Pulmonary artery endothelial cell (primary cell): ENCODE results near the gene IMPA2. TPM values are rescaled to one million over a fixed set of nuclear protein-coding genes. Genes with fewer than 3 reads are reported as not detected.
A peak's percentile ranks its signal among the peaks of the same experiment; 100 is the strongest.

Source experiments
- DNase-seq: peaks from one replicate; pipeline ENCODE4 v3.0.0-alpha.2; 2011; ENCODE audit warnings: low read depth, low spot score
- total RNA-seq: library from RNA; depleted of rRNA; stranded (reverse); fragments of >200 nt; gene quantifications from 2 replicates; pipeline ENCODE4 v1.2.3, GENCODE V29; 2014

IMPA2 gene
- total RNA-seq, 1 donor from 2014 or later: 6.7 TPM

- DNase-seq: no peak
These were observed 8.7 kb downstream of the IMPA2 start for GRCh38 chr18:11989966-11990380.

GRCh38 chr18:11990539-11990938 is 9.2 kb downstream of the IMPA2 start:
- no peak for DNase-seq

DNA sequence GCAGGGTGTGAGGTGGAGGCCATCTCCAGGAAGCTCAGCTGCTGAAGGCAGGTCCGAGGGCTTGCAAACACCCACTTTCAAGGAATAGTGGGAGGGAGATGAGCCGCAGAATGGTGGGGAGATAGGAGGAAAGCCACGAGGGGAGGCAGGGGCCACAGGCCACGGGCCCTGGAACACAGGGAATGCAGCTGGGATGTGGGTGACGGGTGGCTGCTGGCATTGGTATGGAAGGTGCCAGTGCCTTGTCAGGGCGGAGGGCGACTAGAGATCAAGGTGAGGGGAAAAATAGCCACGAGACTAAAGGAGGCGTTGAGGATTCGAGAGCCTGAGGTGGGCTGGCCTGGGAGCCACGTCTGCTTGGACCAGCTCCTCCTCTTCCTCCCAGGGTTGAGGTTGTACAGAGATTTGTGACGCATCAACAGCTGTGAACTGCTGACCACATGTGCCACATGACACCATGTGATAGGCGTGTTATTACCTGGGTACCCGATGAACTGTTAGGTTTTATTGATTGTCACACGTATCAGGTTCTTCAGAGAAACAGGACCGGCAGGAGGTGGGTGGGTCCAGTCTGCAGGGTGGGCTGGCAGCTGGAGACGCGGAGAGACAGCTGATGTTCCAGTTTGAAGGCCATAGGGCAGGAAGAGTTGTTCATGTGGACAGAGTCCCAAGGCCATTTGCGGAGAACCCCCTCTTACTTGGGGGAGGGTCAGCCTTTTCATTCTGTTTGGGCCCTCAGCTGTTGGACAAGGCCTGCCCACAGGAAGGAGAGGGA is 9.9 kb downstream of the IMPA2 start:
- no peak for DNase-seq

- DNase-seq: no peak
These were observed 10.9 kb downstream of the IMPA2 start for GRCh38 chr18:11992096-11992790.

GRCh38 chr18:11993264-11993916 is 12.1 kb downstream of the IMPA2 start:
- DNase-seq: no peak

GRCh38 chr18:11994336-11994702 is 13.0 kb downstream of the IMPA2 start:
- DNase-seq: no peak

DNA sequence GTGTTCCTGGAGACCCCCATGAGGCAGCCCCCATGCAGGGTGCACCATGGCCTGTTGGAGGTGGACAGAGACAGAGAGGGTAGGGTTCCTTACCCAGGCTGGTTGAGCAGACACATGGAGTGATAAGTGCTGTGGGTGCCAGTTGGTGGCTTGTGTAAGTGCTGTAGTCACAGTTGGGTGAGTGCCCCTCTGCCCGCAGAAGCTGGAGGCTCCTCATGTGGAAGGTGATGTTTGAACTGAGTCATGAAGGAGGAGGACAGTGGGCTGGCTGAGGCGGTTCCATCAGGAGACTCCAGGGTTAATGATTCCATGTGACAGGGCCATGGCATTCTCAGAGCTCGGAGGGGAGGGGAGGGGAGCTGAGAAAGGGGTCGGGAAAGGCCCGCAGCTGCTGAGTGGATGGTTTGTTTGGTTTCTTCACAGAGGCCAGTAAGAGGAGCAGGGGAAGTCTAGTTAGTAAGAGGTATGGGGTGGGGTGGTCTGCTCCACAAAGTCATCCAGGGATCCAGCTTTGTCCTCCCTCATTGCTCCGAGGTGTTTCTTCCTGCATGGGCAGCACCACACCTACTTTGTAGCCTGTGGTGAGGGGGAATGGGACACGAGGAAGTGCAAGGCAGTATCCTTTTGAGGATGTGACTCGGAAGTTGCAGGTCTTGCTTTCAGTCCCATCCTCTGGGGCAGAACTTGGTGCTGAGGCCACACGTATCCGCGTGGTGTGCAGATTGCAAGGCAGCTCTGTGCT is 13.6 kb downstream of the IMPA2 start:
- no peak for DNase-seq

DNA sequence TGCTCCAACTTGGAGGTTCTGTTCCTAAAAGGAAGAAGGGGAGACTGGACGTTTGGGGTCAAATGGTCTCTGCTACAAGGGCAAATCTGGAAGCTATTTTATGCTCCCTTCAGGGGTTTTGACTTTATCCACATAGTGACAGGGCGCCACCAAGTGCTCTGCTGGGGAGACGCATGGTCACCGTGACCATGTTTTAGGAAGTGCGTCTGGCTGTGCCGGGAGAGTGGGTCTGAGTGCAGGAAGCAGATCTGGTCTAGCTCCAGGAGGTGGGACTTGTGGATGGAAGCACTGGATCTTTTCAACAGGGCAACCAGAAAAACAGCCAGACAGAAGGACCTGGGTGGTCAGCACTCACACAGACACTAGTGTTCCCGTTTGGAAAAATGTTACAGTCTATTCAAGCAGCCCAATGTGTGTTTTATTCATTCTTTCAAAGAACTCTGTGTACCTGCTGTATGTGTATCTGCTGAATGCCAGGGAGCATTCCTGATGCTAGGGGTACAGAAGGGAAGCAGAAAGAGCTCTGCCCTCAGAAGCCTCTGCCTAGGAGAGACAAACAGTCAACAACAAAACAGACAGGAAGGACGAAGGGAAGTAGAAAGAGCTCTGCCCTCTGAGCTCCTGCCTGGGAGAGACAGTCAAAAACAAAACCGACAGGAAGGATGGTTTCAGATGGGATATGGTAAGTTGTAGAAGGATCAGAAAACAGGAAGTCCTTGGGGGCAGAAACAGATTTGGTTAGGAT is 14.3 kb downstream of the IMPA2 start:
- DNase-seq: peak; percentile 55

DNA sequence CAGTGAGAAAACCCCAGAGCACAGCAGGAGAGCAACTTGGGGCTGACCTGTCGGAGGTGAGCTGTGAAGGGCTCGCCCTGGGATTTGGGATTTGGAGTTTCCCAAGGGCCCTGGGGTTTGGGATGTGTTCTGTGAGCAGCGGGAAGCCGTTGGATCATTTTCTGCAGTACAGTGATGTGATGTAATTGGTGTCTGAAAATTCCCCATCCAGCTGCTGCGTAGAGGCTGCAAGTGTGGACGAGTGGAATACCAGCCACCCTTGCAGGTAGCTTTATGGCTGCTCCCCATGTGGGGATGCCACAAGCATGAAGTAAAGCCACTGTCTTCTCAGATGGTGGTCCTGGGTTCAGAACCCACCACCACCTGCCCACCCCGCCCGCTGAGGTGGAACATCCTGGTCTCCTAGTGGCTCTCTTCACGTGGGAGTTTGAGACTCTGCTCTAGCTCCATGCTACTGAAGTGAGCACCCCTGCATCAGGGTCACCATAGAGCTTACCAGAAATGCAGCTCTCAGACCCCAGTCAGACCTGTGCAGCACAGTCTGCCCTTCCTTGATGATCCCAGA is 15.0 kb downstream of the IMPA2 start:
- DNase-seq: no peak

GRCh38 chr18:11996907-11997306 is 15.6 kb downstream of the IMPA2 start:
- no peak for DNase-seq

- no peak for DNase-seq
These were observed 16.2 kb downstream of the IMPA2 start for GRCh38 chr18:11997466-11997865.

DNA sequence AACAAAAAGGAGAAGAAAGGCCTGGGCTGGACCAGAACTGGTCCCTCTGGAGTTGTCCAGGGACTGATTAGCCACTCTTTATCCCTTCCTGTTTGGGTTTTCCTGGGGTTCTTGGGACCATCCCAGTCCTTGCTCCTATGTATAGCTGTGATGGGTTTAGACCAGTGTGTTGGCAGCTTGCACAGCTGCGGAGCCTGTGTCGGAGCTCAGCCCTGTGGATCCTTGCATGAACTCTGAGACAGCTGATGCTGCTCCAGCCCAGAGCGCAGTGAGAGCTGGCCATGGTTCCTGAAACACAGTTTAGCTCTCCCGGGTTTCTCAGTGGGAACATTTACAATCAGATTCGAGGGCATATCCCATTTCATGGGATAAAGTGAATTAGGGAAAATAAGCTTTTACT is 16.9 kb downstream of the IMPA2 start:
- no peak for DNase-seq

GRCh38 chr18:11999429-11999828 is 18.1 kb downstream of the IMPA2 start:
- DNase-seq: no peak

GRCh38 chr18:12000072-12000659 is 18.9 kb downstream of the IMPA2 start:
- DNase-seq: no peak

DNA sequence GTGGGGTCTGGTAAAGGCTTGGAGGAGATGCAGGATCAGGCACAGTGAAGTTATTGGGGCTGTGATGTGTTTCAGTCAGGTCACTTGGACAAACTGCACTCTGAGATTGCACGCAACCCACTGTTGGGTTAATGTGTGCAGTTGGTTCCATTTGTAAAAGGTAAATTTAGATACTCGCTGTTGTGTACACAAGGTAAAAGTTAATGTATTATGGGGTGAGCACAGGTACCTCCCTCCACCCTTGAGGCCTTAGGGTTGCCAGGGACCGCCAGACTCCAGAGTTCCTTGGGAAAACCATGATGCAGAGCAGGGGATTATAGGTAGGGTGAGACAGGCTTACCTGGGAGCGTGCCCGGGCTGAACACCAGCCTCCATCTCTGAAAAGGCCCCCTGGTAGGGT is 20.1 kb downstream of the IMPA2 start:
- DNase-seq: no peak

GRCh38 chr18:12003894-12004293 is 22.6 kb downstream of the IMPA2 start:
- no peak for DNase-seq

DNA sequence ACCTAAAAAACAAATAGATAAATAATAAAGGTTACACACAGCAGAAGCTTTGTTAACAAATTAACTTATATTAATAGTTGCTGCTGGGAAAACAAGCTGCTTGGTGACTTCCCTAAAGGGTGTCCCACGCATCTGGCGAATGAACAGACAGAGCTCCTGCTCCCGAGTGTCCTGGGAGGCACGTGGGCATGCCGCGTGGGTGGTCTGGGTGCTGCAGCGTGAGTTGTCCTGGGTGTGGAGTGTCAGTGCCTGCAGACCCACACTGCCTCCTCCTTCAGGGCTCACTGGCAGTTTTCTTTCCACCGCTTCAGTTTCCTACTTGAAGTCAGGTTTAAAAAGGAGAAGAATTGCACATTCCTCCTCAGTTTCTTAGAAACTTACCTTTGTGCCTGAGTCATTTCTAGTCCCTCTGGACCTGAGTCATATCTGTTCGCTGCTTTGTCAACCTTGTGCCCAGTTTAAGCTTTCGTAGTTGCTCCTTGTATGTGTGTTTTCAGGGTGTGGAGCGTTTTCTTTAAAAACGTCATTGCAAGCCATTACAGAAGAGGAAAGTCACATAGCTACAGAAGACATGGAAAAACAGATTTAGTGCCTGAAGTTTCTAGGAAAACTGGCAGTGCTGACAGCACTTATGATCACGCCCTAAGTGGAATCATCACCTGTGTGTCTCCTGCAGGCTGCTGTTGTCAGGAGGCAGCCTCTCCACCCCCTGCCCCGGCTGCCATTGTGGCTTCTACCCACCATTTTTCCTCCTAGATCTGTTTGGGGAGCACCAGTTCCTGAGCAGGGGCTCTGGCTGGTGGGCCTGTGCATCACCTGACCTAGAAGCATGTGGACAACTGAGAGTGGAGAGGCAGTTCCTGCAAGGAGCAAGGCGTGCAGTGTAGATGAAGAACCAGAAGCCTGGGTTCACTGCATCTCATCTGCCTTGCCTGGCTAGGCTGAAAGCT is 24.5 kb downstream of the IMPA2 start:
- no peak for DNase-seq

DNA sequence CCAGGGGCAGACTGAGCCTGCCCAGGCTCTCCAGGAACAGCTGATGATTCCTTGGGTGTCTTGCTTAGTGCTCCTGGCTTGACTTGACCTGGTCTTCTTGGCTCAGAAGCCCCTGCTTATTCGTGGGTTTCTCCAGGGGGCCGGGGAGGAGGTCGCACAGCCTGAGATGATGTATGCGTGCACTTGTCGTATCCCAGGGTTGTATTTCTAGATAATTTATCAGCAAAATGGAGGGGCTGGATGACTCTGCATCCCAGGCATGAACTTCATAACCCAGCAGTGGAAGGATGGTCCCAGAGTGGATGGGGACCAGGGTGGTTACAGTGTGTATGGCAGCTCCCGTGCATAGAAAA is 25.2 kb downstream of the IMPA2 start:
- no peak for DNase-seq

DNA sequence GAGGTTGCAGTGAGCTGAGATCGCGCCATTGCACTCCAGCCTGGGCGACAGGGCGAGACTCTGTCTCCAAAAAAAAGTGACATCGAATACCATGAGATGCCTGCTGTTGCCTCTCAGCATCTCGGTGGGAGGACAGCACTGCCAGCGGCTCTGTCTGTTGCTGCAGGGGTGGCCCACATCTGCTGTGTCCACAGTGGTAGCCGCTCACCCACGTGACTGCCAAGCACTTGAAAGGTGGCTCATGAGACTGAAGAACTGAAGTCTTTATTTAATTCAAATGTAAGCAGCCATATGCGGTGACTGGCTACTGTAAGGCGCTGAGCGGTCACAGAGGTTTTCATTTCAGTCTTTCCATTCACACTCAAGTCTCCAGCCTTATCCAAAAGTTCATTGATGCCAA is 25.8 kb downstream of the IMPA2 start:
- no peak for DNase-seq
